NB4 (cell line): Measurements from ENCODE around the gene HDAC4.

ENCODE experiments used
- POLR2A ChIP-seq: IDR thresholded peaks from 2 replicates; pipeline ENCODE4 v1.6.1; 2011; ENCODE audit warnings: mild to moderate bottlenecking; ENCODE audit not compliant: insufficient read length; ENCODE audit errors: extremely low read depth
- TF ChIP-seq, protein P1 (sequence below): IDR thresholded peaks from 2 replicates; pipeline ENCODE4 v1.6.1; 2011; ENCODE audit warnings: low read depth, low read length

DNA sequence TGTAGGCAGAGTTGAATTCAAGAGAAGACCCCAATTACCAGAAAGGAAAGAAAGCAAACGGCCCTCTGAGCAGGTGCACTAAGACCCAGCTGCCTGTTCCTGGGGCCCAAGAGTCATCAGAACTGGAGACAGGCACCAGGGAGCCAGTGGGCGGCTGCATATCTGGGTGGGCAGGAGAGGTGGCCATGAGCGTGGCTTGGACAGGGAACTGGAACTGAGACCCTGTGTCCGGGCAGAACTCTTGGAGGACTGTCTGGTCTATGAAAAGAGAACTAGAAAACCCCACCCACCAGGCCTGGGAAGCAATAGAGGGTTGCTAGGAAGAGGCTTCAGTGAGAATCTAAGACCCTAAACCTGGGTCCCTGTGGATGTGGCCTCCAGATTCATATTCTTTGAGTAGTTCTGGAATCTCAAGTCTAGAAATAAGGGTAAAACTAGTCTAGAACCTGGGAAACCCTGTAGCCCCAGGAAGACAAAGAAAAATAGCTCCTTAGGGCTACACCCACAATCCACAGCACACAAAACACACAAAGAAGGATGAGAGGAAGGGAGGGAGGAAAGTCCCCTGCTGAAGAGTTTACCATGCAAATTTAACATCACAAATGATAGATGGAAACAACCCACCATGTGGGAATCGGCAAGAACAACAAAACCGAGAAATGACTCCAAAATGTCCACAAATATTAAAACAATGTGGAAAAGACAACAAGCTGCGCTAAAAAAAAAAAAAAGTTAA is 147.0 kb downstream of the HDAC4 start:
- TF ChIP-seq POLR2A: no peak
- TF ChIP-seq, protein P1, sequence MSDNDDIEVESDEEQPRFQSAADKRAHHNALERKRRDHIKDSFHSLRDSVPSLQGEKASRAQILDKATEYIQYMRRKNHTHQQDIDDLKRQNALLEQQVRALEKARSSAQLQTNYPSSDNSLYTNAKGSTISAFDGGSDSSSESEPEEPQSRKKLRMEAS: no peak
